ENCODE measurements around the gene PLCH2.
"Not testable (repeated sequence)": the region's sequence is repeated elsewhere in the genome, so short reads cannot be mapped to it uniquely, and the experiment has no call there.

Gene PLCH2

GRCh38 chr1:2550309-2550861, 74.3 kb downstream of the PLCH2 start:
- H2AFZ ChIP-seq (ENCODE audit: low read depth, low read length); H3K79me2 ChIP-seq (ENCODE audit: insufficient read depth, low read length); H3K4me2 ChIP-seq (ENCODE audit: insufficient read depth, low read length); H3K4me3 ChIP-seq (ENCODE audit: low read depth in 1 of 2, low read length in 2 of 2); H3K27me3 ChIP-seq (ENCODE audit: insufficient read depth, low read length, poor library complexity); H3K9me3 ChIP-seq (ENCODE audit: insufficient read depth, low read length, severe bottlenecking); H4K20me1 ChIP-seq (ENCODE audit: insufficient read depth, low read length); H3K27ac ChIP-seq (ENCODE audit: low read length); ATAC-seq (ENCODE audit: insufficient read depth, low read depth); H3K36me3 ChIP-seq (ENCODE audit: insufficient read depth, low read length); DNase-seq; H3K9ac ChIP-seq (ENCODE audit: low read depth, low read length): not testable (repeated sequence)
- H3K4me1 ChIP-seq (ENCODE audit: insufficient read depth, low read length), result peaks cover 42% of the 10 kb centered on the region

GRCh38 chr1:2551544-2551943, 75.5 kb downstream of the PLCH2 start:
- H3K9ac ChIP-seq (ENCODE audit: low read depth, low read length); H3K27ac ChIP-seq (ENCODE audit: low read length); ATAC-seq (ENCODE audit: insufficient read depth, low read depth); DNase-seq; H4K20me1 ChIP-seq (ENCODE audit: insufficient read depth, low read length); H2AFZ ChIP-seq (ENCODE audit: low read depth, low read length); H3K36me3 ChIP-seq (ENCODE audit: insufficient read depth, low read length); H3K4me3 ChIP-seq (ENCODE audit: low read depth in 1 of 2, low read length in 2 of 2); H3K79me2 ChIP-seq (ENCODE audit: insufficient read depth, low read length); H3K9me3 ChIP-seq (ENCODE audit: insufficient read depth, low read length, severe bottlenecking); H3K27me3 ChIP-seq (ENCODE audit: insufficient read depth, low read length, poor library complexity); H3K4me2 ChIP-seq (ENCODE audit: insufficient read depth, low read length): not testable (repeated sequence)
- peaks cover 46% of the 10 kb centered on the region for H3K4me1 ChIP-seq (ENCODE audit: insufficient read depth, low read length)

- Histone ChIP-seq H3K27ac (ENCODE audit: low read length) (no peak overlapping the region), H3K4me1 (ENCODE audit: insufficient read depth, low read length) (peaks cover 47% of the 10 kb centered on the region), H3K36me3 (ENCODE audit: insufficient read depth, low read length) (no peaks in the 10 kb centered on the region), H3K4me2 (ENCODE audit: insufficient read depth, low read length) (no peak overlapping the region), H3K9ac (ENCODE audit: low read depth, low read length) (no peak overlapping the region), H3K79me2 (ENCODE audit: insufficient read depth, low read length) (peaks cover 4% of the 10 kb centered on the region; the same call in 1 of the 2 replicates), H3K9me3 (ENCODE audit: insufficient read depth, low read length, severe bottlenecking) (no peaks in the 10 kb centered on the region), H4K20me1 (ENCODE audit: insufficient read depth, low read length) (no peaks in the 10 kb centered on the region), H3K27me3 (ENCODE audit: insufficient read depth, low read length, poor library complexity) (no peaks in the 10 kb centered on the region), H3K4me3 (ENCODE audit: low read depth in 1 of 2, low read length in 2 of 2) (no peak overlapping the region), H2AFZ (ENCODE audit: low read depth, low read length) (no peak overlapping the region)
- no peak for ATAC-seq (ENCODE audit: insufficient read depth, low read depth)
- TF ChIP-seq CTCF (IDR thresholded peaks at IDR 0.05; ENCODE audit: borderline replicate concordance, extremely low read depth, low read length, poor library complexity, severe bottlenecking), result no peak
- no peak for TF ChIP-seq EZH2 (IDR thresholded peaks at IDR 0.05; ENCODE audit: borderline replicate concordance, low read depth, low read length, severe bottlenecking)
- DNase-seq, result no peak
Measured at GRCh38 chr1:2552189-2552588, 76.1 kb downstream of the PLCH2 start.

GRCh38 chr1:2553076-2553475, 77.0 kb downstream of the PLCH2 start:
- H3K27me3 ChIP-seq (ENCODE audit: insufficient read depth, low read length, poor library complexity), result not testable (repeated sequence)

GRCh38 chr1:2553871-2554620, 78.0 kb downstream of the PLCH2 start:
- Histone ChIP-seq H3K4me1 (ENCODE audit: insufficient read depth, low read length) (peaks cover 35% of the 10 kb centered on the region), H3K4me2 (ENCODE audit: insufficient read depth, low read length) (no peak overlapping the region), H2AFZ (ENCODE audit: low read depth, low read length) (no peak overlapping the region), H3K36me3 (ENCODE audit: insufficient read depth, low read length) (no peaks in the 10 kb centered on the region), H3K4me3 (ENCODE audit: low read depth in 1 of 2, low read length in 2 of 2) (no peak overlapping the region), H3K9ac (ENCODE audit: low read depth, low read length) (no peak overlapping the region), H3K27me3 (ENCODE audit: insufficient read depth, low read length, poor library complexity) (no peaks in the 10 kb centered on the region), H3K27ac (ENCODE audit: low read length) (no peak overlapping the region), H3K9me3 (ENCODE audit: insufficient read depth, low read length, severe bottlenecking) (no peaks in the 10 kb centered on the region), H3K79me2 (ENCODE audit: insufficient read depth, low read length) (no peaks in the 10 kb centered on the region), H4K20me1 (ENCODE audit: insufficient read depth, low read length) (no peaks in the 10 kb centered on the region)
- ATAC-seq (ENCODE audit: insufficient read depth, low read depth) (no peak), DNase-seq (no peak)
- TF ChIP-seq CTCF (IDR thresholded peaks at IDR 0.05; ENCODE audit: borderline replicate concordance, extremely low read depth, low read length, poor library complexity, severe bottlenecking), result no peak
- no peak for TF ChIP-seq EZH2 (IDR thresholded peaks at IDR 0.05; ENCODE audit: borderline replicate concordance, low read depth, low read length, severe bottlenecking)

More at GRCh38 chr1:2553076-2553475, 77.0 kb downstream of the PLCH2 start:
- H4K20me1 ChIP-seq (ENCODE audit: insufficient read depth, low read length); DNase-seq; H3K9ac ChIP-seq (ENCODE audit: low read depth, low read length); H3K4me2 ChIP-seq (ENCODE audit: insufficient read depth, low read length); H3K4me3 ChIP-seq (ENCODE audit: low read depth in 1 of 2, low read length in 2 of 2); H3K79me2 ChIP-seq (ENCODE audit: insufficient read depth, low read length); H3K36me3 ChIP-seq (ENCODE audit: insufficient read depth, low read length); H3K27ac ChIP-seq (ENCODE audit: low read length); H2AFZ ChIP-seq (ENCODE audit: low read depth, low read length); ATAC-seq (ENCODE audit: insufficient read depth, low read depth); H3K9me3 ChIP-seq (ENCODE audit: insufficient read depth, low read length, severe bottlenecking): not testable (repeated sequence)
- H3K4me1 ChIP-seq (ENCODE audit: insufficient read depth, low read length), result peaks cover 44% of the 10 kb centered on the region

All from DND-41 (cell line).